Islet of Langerhans (tissue), 1 donor: ENCODE data around the gene RPL37.
"Not testable (repeated sequence)": the region's sequence is repeated elsewhere in the genome, so short reads cannot be mapped to it uniquely, and the experiment has no call there.

ENCODE experiments used
- FAIRE-seq: peaks from one replicate; lab custom pipeline; 2011; peaks lifted over from hg19 to GRCh38; lab: Jason Lieb, UNC

RPL37 gene

DNA sequence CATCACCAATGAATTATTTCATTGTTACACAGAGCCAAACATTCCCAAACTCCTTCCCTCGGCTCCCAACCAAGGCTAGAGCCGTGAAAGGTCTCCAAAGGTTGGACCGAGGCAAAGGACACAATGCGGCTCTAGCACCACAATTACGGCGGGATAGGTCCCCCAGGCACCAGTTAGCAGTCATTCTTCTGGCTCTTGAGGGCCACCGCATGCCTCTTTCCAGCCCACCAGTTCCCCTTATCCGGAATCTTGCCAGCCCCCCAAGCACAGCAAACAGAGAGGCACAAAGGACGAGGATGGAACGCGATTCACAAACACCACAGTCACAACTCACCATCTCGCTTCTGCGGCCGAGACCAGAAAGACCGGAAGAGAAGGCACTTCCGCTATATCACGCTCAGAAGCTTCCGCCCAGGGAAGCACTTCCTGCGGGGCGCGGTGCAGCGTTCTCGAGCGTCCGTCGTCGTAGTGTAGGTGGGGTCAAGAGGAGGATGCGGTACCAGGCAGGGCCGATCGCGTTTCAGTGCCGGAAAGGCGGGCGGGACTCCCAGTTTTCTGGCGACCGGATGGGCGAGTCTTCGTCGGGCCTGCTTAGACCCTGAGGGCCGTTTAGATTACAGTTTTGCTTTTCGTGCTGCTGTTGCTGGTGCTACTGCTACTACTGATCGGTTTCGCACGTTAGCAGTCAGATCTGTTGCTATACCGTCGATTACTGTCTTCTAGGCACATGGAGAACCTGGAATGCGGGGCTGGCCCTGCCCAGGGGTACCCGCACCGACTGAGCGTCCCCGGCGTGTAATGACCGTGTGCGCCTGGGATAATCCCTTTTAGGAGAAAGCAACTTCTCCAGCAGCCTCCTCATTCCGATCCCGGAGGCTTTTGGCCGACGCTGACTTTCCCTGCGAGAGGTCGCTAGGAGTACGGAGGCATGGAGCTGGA is at the start of gene RPL37:
TSS of gene RPL37 (minus strand) at position 374 of the 939 bp plus-strand sequence. CDS start at position 337, 37 bp downstream.
- no peak for FAIRE-seq

DNA sequence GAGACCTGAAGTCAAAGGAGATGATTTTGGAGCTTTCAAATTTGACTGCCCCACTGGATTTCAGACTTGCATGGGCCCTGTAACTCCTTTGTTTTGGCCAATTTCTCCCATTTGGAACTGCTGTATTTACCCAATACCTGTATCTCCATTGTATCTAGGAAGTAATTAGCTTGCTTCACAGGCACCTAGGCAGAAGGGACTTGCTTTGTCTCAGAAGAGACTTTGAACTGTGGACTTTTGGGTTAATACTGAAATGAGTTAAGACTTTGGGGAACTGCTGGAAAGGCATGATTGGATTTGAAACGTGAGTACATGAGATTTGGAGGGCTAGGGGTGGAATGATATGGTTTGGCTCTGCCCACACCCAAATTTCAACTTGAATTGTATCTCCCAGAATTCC is 48.0 kb upstream of the RPL37 start:
- not testable (repeated sequence) for FAIRE-seq

DNA sequence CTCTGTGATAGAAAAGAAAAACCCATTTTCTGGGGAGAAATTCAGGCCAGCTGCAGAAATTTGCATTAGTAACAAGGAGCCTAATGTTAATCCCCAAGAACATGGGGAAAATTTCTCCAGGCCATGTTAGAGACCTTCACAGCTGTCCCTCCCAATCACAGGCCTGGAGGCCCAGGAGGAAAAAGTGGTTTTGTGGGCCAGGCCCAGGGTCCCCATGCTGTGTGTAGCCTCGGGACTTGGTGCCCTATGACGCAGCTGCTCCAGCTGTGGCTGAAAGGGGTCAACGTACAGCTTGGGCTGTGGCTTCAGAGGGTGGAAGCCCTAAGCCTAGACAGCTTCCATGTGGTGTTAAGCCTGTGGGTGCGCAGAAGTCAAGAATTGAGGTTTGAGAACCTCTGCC is 47.3 kb upstream of the RPL37 start:
- no peak for FAIRE-seq

DNA sequence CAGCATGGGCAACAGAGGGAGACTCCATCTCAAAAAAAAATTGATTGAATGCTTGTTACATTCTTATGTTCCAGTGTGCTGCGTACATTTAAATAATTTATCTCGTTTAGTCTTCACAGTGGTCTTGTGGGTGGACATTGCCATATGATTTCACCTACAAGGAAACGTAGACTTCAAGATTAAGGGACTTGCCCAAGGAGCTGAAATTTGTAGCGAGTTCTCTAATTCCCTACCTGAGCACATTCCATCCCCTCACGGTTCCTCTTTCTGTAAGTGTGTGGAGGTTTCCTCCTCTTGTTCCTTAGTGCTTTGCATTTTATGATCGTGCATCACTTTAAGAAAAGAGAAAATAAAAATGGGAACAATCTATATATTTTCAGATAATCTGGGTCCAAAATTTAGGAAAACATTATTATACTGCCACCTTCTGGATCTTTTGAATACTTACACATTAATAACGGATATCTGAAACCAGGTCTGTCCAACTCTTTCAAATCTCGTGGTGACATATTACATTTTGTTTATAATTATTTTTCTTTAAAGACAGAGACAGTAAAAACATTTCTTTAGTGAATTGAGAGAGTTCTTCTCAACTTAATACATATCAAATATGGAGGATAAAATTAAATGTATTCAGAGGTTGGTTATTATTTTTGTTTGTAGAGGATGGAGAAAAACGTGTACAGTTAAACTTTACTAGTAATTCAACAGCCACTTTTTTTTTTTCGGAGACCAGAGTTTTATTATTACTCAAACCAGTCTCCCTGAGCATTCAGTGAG is 44.3 kb upstream of the RPL37 start:
- peak; percentile 98 for FAIRE-seq

- FAIRE-seq: no peak
These were observed 42.5 kb upstream of the RPL37 start for GRCh38 chr5:40877371-40877988.

GRCh38 chr5:40875958-40876357 is 40.9 kb upstream of the RPL37 start:
- no peak for FAIRE-seq

GRCh38 chr5:40873286-40873880 is 38.4 kb upstream of the RPL37 start:
- FAIRE-seq: no peak

- FAIRE-seq: not testable (repeated sequence)
These were observed 37.2 kb upstream of the RPL37 start for GRCh38 chr5:40872253-40872652.

- FAIRE-seq: no peak
These were observed 36.2 kb upstream of the RPL37 start for GRCh38 chr5:40871177-40871576.

DNA sequence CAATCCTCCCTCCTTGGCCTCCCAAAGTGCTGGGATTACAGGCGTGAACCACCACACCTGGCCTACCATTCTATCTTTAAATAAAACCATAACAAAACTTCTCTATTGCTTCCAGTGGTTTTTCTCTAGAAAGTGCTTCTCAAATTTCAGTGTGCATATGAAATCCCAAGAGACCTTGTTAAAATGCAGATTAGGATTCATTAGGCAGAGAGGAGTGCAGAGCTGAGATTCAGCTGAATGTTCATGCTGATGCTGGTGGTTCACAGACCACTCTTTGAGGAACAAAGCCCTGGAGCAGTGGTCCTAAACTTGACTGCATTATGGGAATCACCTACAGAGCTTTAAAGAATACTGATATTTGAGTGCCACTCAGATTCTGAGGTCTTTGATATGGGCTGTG is 34.4 kb upstream of the RPL37 start:
- FAIRE-seq: no peak

- FAIRE-seq: no peak
These were observed 31.8 kb upstream of the RPL37 start for GRCh38 chr5:40866844-40867243.

- FAIRE-seq: not testable (repeated sequence)
These were observed 30.0 kb upstream of the RPL37 start for GRCh38 chr5:40865004-40865403.

GRCh38 chr5:40860711-40861110 is 25.7 kb upstream of the RPL37 start:
- no peak for FAIRE-seq

DNA sequence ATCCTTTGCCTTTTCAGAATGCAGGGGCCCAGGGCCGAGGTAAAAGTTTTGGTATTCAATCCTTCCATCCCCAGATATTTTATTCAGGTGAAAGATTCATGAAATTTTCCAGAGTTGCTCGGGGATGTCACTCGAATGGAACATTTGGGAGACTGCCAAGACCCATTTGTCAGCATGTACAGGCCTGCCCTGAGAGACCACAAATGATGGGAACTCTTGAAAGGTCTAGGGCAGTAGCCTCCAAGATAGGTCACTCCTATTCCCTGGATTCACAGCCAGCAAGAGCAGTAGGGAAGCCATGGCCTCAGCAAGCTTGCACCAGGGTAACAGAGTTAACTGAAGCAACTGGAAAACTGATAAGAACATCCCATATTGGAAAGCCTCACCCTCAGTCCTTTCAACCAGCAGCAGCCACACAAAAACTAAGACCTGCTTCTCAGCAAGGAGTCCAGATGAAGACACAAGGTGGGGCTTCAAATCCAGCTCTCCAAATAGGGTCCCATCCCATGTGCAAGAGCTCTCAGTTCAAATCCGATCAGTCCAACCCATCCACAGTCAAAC is 18.7 kb upstream of the RPL37 start:
- no peak for FAIRE-seq

DNA sequence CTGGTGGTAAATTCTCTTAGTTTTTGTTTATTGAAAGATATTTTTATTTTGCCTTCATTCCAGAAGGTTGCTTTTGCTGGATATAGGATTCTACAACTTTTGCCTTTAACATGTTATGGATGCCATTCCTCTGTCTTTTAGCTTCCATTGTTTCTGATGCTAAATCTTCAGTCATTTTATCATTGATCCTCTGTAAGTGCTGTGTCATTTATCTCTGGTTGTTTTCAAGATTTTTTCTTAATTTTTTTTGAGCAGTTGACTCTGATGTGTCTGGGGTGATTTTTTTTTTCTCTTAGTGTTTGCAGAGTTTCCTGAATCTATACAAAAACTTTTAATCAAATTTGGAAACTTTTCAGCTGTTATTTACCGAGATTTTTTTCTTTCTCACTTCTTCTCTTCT is 12.5 kb upstream of the RPL37 start:
- FAIRE-seq: no peak

- no peak for FAIRE-seq
These were observed 11.3 kb upstream of the RPL37 start for GRCh38 chr5:40846371-40846770.

GRCh38 chr5:40844565-40844964 is 9.5 kb upstream of the RPL37 start:
- FAIRE-seq: no peak

- FAIRE-seq: no peak
These were observed 7.3 kb upstream of the RPL37 start for GRCh38 chr5:40842351-40842750.

- FAIRE-seq: no peak
These were observed 6.2 kb upstream of the RPL37 start, which contains the start of gene CARD6 for GRCh38 chr5:40841068-40841805. TSS of gene CARD6 (plus strand) at chr5:40841367. CDS start at chr5:40841383, 16 bp downstream.

DNA sequence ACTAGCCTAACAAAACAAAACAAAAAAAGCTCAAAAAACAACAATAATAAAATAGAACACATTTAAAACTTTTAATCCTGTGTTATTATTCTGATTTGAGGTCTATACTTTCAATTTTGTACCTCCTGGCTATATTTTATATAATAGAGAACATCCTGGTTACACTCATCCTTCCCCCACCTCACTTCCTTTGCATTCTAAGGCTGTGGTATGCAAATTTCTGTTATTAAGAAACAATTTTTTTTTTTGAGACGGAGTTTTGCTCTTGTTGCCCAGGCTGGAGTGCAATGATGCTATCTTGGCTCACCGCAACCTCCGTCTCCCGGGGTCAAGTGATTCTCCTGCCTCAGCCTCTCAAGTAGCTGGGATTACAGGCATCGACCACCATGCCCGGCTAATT is 3.1 kb upstream of the RPL37 start:
- FAIRE-seq: no peak

- FAIRE-seq: no peak
These were observed 602 bp downstream of the RPL37 start for GRCh38 chr5:40834391-40834848.
